NCI-H69 (cell line): Measurements from ENCODE around the gene LGALS9B.
"Not testable (repeated sequence)": the region's sequence is repeated elsewhere in the genome, so short reads cannot be mapped to it uniquely, and the experiment has no call there.

Source experiments
- DNase-seq: peaks from one replicate; lab custom pipeline; 2025; lab: John Stamatoyannopoulos, UW

LGALS9B gene

GRCh38 chr17:20416381-20416911 lies 50.9 kb downstream of the LGALS9B start:
- not testable (repeated sequence) for DNase-seq

- DNase-seq = not testable (repeated sequence)
Observed at GRCh38 chr17:20415479-20415878, 51.9 kb downstream of the LGALS9B start.

- not testable (repeated sequence) for DNase-seq
Observed at GRCh38 chr17:20401306-20402022, 65.9 kb downstream of the LGALS9B start.

- DNase-seq = not testable (repeated sequence)
Observed at GRCh38 chr17:20400559-20401305, 66.6 kb downstream of the LGALS9B start.
